T47D (cell line): ENCODE measurements around the gene MAGI2.

Experiments used
- DNase-seq, 2 experiments: peaks; one replicate each; pipeline versions ENCODE4 v3.0.0 to v3.0.0-alpha.2; 2011 to 2012; ENCODE audit warnings: low read depth in 1 of 2, low spot score in 1 of 2
- JUND ChIP-seq: IDR thresholded peaks from 2 replicates; pipeline ENCODE4 v1.6.1; 2012; ENCODE audit warnings: low read depth
- in situ Hi-C: cut with HindIII; loops from 2 replicates; pipeline ENCODE4 v1.10.0; 2016; ENCODE audit warnings: low sequenced_read_pairs, low pct_unique_long_range_greater_than_20kb

Gene MAGI2

GRCh38 chr7:78020874-78021249, 1432.6 kb downstream of the MAGI2 start:
- DNase-seq: no peak
- TF ChIP-seq JUND: no peak
- in situ Hi-C loops: no loop called here

- TF ChIP-seq JUND: no peak
- in situ Hi-C loops: no loop called here
- peak; percentile 85 to 93 for DNase-seq
These were observed 1433.2 kb downstream of the MAGI2 start for GRCh38 chr7:78020136-78020873.

DNA sequence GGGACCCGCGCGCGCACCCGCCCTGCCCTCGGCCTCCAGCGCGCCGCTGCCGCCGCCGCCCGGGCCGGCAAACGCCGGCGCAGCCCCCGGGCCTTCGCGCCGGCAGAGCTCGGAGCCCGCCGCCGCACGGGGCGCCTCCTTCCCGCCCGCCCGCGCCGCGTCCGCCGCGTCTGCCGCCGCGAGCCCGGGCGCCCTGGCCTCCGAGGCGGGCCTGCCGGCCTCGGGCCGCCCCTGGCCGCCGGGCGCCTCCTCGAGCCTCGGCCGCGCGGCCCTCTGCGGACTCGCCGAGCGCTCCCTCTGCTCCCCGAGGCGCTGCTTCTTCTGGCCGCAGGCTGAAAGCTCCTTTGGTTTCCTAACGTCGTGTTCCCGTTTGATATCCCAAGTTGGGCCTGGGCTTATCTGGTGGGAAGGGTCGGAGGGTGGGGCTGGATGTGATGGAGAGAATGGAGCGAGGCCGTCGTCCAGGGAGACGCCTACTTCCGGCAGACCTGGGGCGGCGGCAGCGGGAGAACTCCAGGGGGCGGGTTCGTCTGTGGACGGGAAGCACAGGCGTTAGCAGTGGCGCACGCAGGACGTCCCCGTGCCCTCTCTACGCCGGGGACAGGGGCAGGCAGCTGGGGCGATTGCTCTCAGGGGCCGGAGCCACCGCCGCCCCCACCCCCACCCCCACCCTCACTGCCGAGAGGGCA, 1433.9 kb downstream of the MAGI2 start:
- no peak for TF ChIP-seq JUND
- DNase-seq: peak; percentile 86 to 95
- in situ Hi-C loops: no loop called here

DNA sequence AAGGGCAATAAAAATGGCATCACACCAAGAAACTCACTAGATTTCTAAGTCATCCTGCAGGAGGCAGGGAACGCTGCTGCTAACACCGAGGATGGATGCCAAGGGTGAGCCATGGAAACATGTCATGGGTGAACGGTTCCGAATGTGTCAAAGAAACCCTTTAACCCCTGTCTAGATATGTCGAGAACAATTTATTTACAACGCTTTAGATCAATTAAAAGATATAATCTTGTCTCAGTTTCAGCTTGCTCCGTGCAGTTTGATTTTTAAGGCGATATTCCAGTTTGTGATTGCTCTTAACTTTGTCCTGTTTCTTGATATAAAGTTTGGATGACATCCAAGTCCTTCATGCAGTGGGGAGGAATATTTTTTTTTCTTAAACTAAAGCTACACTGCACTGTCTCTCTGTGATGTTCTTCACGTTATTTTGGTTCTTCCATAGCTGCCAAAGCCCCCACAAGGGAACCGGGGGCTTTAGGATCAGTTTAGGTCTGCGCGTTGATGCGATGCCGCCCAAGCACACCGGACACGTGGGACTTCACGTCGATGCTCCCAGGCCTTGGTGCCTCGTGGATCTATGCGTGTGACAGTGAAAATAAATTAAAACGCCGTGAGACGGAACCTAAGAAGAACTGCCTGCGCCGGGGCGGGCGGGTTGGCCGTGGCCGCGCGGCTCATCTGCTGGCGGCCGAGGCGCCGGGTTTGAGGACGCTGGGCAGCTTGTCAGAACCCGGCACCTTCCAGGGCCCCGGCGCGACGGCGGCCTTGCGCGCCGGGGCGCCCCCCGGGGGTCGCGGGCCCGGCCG, 1434.6 kb downstream of the MAGI2 start:
- in situ Hi-C loops: no loop called here
- peak in 1 of 2 experiments; percentile 22 for DNase-seq
- TF ChIP-seq JUND: no peak

- TF ChIP-seq JUND: no peak
- in situ Hi-C loops: no loop called here
- no peak for DNase-seq
These were observed 1435.8 kb downstream of the MAGI2 start for GRCh38 chr7:78017591-78018100.

GRCh38 chr7:78015574-78016260, 1437.8 kb downstream of the MAGI2 start:
- in situ Hi-C loops: no loop called here
- TF ChIP-seq JUND: no peak
- DNase-seq: no peak

GRCh38 chr7:78014401-78014800, 1439.1 kb downstream of the MAGI2 start:
- in situ Hi-C loops: no loop called here
- TF ChIP-seq JUND: no peak
- DNase-seq: no peak

DNA sequence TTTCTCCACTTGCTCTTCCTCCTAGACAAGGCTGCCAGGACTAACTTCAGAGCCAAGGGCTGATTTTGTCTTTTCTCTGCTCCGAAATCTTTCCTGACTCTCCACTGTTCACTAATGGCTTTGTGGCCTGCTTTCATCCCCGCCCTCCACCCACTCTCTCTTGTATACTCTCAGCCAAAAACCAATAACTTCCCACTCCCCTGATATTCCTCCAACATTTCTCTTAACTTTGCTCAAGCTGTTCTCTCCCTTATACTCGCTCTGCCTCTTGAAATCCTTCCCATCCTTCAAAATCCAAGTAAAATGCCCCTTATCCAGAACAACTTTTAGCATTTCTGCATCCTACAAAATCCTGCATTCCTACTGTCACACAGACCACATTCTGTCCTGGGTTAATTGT, 1440.1 kb downstream of the MAGI2 start:
- TF ChIP-seq JUND: no peak
- DNase-seq: no peak
- in situ Hi-C loops: no loop called here

GRCh38 chr7:78011642-78012041, 1441.8 kb downstream of the MAGI2 start:
- no peak for TF ChIP-seq JUND
- in situ Hi-C loops: no loop called here
- no peak for DNase-seq

DNA sequence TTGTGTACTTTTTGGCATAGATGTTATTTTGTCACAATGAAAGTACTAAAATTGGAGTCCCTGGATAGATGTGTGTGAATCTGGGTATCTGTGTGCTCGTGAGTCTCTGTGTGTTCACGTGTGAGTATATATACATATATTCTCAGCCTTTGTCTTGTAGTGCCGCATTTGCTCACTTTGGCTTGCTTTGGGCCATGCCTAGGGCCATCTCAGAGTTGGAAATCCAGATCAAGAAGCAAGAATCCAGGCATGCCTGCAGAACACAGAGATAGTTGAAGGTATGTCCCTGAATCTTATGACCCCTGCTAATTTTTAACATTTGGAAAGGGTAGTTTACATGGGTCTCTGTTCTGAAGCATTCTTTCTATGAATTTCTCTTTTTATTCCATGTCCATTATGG, 1446.2 kb downstream of the MAGI2 start:
- no peak for DNase-seq
- TF ChIP-seq JUND: no peak
- in situ Hi-C loops: no loop called here

GRCh38 chr7:78006063-78006755, 1447.3 kb downstream of the MAGI2 start:
- in situ Hi-C loops: no loop called here
- DNase-seq: no peak

GRCh38 chr7:78002715-78003114, 1450.8 kb downstream of the MAGI2 start:
- in situ Hi-C loops: no loop called here
- no peak for TF ChIP-seq JUND
- DNase-seq: no peak

More at GRCh38 chr7:78006063-78006755, 1447.3 kb downstream of the MAGI2 start:
- TF ChIP-seq JUND: no peak
